HCT116 (cell line): Measurements from ENCODE around the gene KANK3. TPM values are rescaled to one million over a fixed set of nuclear protein-coding genes. Genes with fewer than 3 reads are reported as not detected.

Experiments
- ATAC-seq: fragments of 200-7000 bp; cut with Tn5 transposase; 2 replicates; pipeline ENCODE4 v1.9.1; 2020; ENCODE audit warnings: mild to moderate bottlenecking, moderate library complexity
- BruUV-seq: library from RNA; stranded (reverse); fragments of 400-500 nt; replicated peaks from 2 replicates; lab custom pipeline; 2021; lab: Mats Ljungman, UMichigan
- CTCF ChIA-PET: fragments of 300-600 bp; sonication (Branson Sonifier 250); formaldehyde crosslinking; loops from one replicate; lab custom pipeline; 2021; ENCODE audit warnings: antibody characterized with exemption; lab: Charles Lee
- POLR2A ChIA-PET: fragments of 300-600, 350-600 bp; sonication (Branson Sonifier 250); formaldehyde crosslinking; loops from one replicate; lab custom pipeline; 2021; ENCODE audit warnings: antibody characterized with exemption; lab: Charles Lee
- RAD21 ChIA-PET, 2 experiments: fragments of 300-600 bp; sonication (Branson Sonifier 250); formaldehyde crosslinking; loops; one replicate each; lab custom pipeline; 2023; ENCODE audit warnings: low total read pairs in 2 of 2; ENCODE audit not compliant: uncharacterized antibody in 2 of 2, unreplicated experiment in 2 of 2, low non-redundant PET in 1 of 2; lab: Charles Lee
- DNase-seq: peaks from one replicate; pipeline ENCODE4 v3.0.0-alpha.2; 2010; ENCODE audit warnings: low read depth, low spot score
- H2AFZ ChIP-seq: fragments of 200-600 bp; shearing (Covaris generic), sonication (generic); 2 replicates; pipeline ENCODE4 v1.6.1; 2017; ENCODE audit warnings: low read depth, mixed run types, mixed read lengths, antibody characterized with exemption, low read length; ENCODE audit not compliant: poor library complexity, severe bottlenecking
- H3K27ac ChIP-seq: 2 replicates; pipeline ENCODE4 v1.5.1; 2012; ENCODE audit warnings: low read depth, low read length
- H3K27me3 ChIP-seq: fragments of 200-600 bp; sonication (generic); 2 replicates; pipeline ENCODE4 v1.6.1; 2016; ENCODE audit warnings: mixed run types, low read length, mixed read lengths; ENCODE audit not compliant: insufficient read depth
- H3K36me3 ChIP-seq, 2 experiments: fragments of 200-500 bp in 1 of 2; fragments of 200-600 bp in 1 of 2; sonication (Bioruptor generic) in 1 of 2; sonication (generic) in 1 of 2; 2 replicates each; pipeline versions ENCODE4 v1.5.1 to v1.6.1; 2014 to 2016; ENCODE audit warnings: low read length in 2 of 2, inconsistent platforms in 1 of 2, mixed read lengths in 1 of 2, mixed run types in 1 of 2; ENCODE audit not compliant: insufficient read depth in 2 of 2, control insufficient read depth in 1 of 2
- H3K4me1 ChIP-seq, 2 experiments: fragments of 200-600 bp in 1 of 2; sonication (generic) in 1 of 2; 2 replicates each; pipeline versions ENCODE4 v1.5.1 to v1.6.1; 2012 to 2017; ENCODE audit warnings: low read length in 2 of 2, inconsistent platforms in 1 of 2, mild to moderate bottlenecking in 1 of 2, mixed read lengths in 1 of 2, mixed run types in 1 of 2, moderate library complexity in 1 of 2; ENCODE audit not compliant: insufficient read depth in 2 of 2, control insufficient read depth in 1 of 2
- H3K4me2 ChIP-seq: fragments of 200-600 bp; sonication (generic); 2 replicates; pipeline ENCODE4 v1.6.1; 2017; ENCODE audit warnings: mixed run types, low read length, mixed read lengths
- H3K4me3 ChIP-seq, 2 experiments: fragments of 200-600 bp in 1 of 2; sonication (generic) in 1 of 2; replicated peaks in 1 of 2; 2 replicates each; pipeline ENCODE4 v1.5.1; 2011 to 2016; ENCODE audit warnings: low read length in 2 of 2, control low read depth in 1 of 2, low read depth in 1 of 2, mild to moderate bottlenecking in 1 of 2, mixed read lengths in 1 of 2, mixed run types in 1 of 2
- H3K79me2 ChIP-seq: fragments of 200-600 bp; sonication (generic); 2 replicates; pipeline ENCODE4 v1.6.1; 2017; ENCODE audit warnings: mild to moderate bottlenecking, mixed run types, low read length, moderate library complexity, mixed read lengths; ENCODE audit not compliant: insufficient read depth
- H3K9ac ChIP-seq: fragments of 200-600 bp; sonication (generic); 2 replicates; pipeline ENCODE4 v1.6.1; 2016; ENCODE audit warnings: low read length, mixed read lengths
- H3K9me2 ChIP-seq: fragments of 200-600 bp; sonication (generic), shearing (Covaris generic); 2 replicates; pipeline ENCODE4 v1.6.1; 2017; ENCODE audit warnings: mixed run types, mild to moderate bottlenecking, moderate library complexity; ENCODE audit not compliant: insufficient read depth
- H3K9me3 ChIP-seq, 2 experiments: fragments of 200-500 bp in 1 of 2; fragments of 200-600 bp in 1 of 2; sonication (Bioruptor generic) in 1 of 2; sonication (generic) in 1 of 2; 2 replicates each; pipeline ENCODE4 v1.6.1; 2014 to 2017; ENCODE audit warnings: low read length in 2 of 2, mixed read lengths in 2 of 2, inconsistent platforms in 1 of 2, low read depth in 1 of 2, mild to moderate bottlenecking in 1 of 2, mixed run types in 1 of 2, moderate library complexity in 1 of 2; ENCODE audit not compliant: control insufficient read depth in 1 of 2, insufficient read depth in 1 of 2
- H4K20me1 ChIP-seq: fragments of 200-600 bp; sonication (generic), shearing (Covaris generic); 2 replicates; pipeline ENCODE4 v1.6.1; 2017; ENCODE audit warnings: mixed run types, mild to moderate bottlenecking, moderate library complexity; ENCODE audit not compliant: insufficient read depth
- CTCF ChIP-seq, 3 experiments: fragments of 200-600 bp in 1 of 3; sonication (generic) in 1 of 3; IDR thresholded peaks in 2 of 3; conservative IDR thresholded peaks in 1 of 3; 2 replicates each; pipeline ENCODE4 v1.5.1; 2012 to 2017; ENCODE audit warnings: low read depth in 2 of 3, low read length in 2 of 3, antibody characterized with exemption in 1 of 3, borderline replicate concordance in 1 of 3, control low read depth in 1 of 3, mild to moderate bottlenecking in 1 of 3, mixed read lengths in 1 of 3, mixed run types in 1 of 3, moderate library complexity in 1 of 3; ENCODE audit not compliant: insufficient read depth in 1 of 3
- FOSL1 ChIP-seq: IDR thresholded peaks from 2 replicates; pipeline ENCODE4 v1.6.1; 2012; ENCODE audit warnings: low read depth
- MAX ChIP-seq: IDR thresholded peaks from 2 replicates; pipeline ENCODE4 v1.6.1; 2012
- RAD21 ChIP-seq: IDR thresholded peaks from 2 replicates; pipeline ENCODE4 v1.6.1; 2012; ENCODE audit warnings: low read depth, mild to moderate bottlenecking
- SIN3A ChIP-seq: IDR thresholded peaks from 2 replicates; pipeline ENCODE4 v1.6.1; 2012; ENCODE audit warnings: low read depth
- TCF7L2 ChIP-seq: IDR thresholded peaks from 2 replicates; pipeline ENCODE4 v1.7.0; 2011; ENCODE audit warnings: borderline replicate concordance, inconsistent platforms; ENCODE audit not compliant: insufficient read depth, insufficient read length; ENCODE audit errors: extremely low read depth
- ZBTB33 ChIP-seq: IDR thresholded peaks from 2 replicates; pipeline ENCODE4 v1.6.1; 2011; ENCODE audit warnings: mild to moderate bottlenecking, low read length, moderate library complexity; ENCODE audit not compliant: insufficient replicate concordance; ENCODE audit errors: extremely low read depth
- ZNF274 ChIP-seq: fragments of 200-500 bp; sonication (Bioruptor generic); IDR thresholded peaks from 2 replicates; pipeline ENCODE4 v1.6.1; 2014; ENCODE audit warnings: mild to moderate bottlenecking, low read depth, low read length, inconsistent platforms
- intact Hi-C: fragments of 100-400 bp; cut with micrococcal nuclease; formaldehyde crosslinking; loops from 2 replicates; pipeline ENCODE4 v1.10.0; 2022
- total RNA-seq: library from RNA; stranded (reverse); gene quantifications from one replicate; pipeline ENCODE4 v1.2.1, GENCODE V29; 2021; ENCODE audit not compliant: unreplicated experiment

Gene KANK3
- total RNA-seq, 1 experiment from 2014 or later: 21.7 TPM

- TF ChIP-seq SIN3A (no peak), TCF7L2 (no peak), ZNF274 (no peak), CTCF (IDR thresholded peaks at IDR 0.05 in 2 of 3, conservative IDR thresholded peaks at IDR 0.05 in 1 of 3; ENCODE audit: borderline replicate concordance in 1 of 3, insufficient read depth in 1 of 3, low read depth in 2 of 3, low read length in 2 of 3) (no peak), MAX (no peak; the same call in 1 of the 2 replicates), ZBTB33 (no peak), FOSL1 (no peak), RAD21 (no peak)
- ATAC-seq (no peak), DNase-seq (no peak)
- Histone ChIP-seq H3K4me1 (peaks cover 34 to 58% of the 10 kb centered on the region in 2 experiments), H3K9ac (peak overlapping the region; percentile 20; the same call in 1 of the 2 replicates), H3K4me2 (peak overlapping the region; percentile 68), H3K4me3 (peak overlapping the region in 1 of 2 experiments; percentile 20; a peak in 2 of 4 replicates), H4K20me1 (no peaks in the 10 kb centered on the region), H3K9me2 (no peaks in the 10 kb centered on the region), H3K9me3 (no peaks in the 10 kb centered on the region), H3K36me3 (no peaks in the 10 kb centered on the region; a peak in 2 of 4 replicates), H2AFZ (no peak overlapping the region), H3K27ac (no peak overlapping the region; the same call in 1 of the 2 replicates), H3K79me2 (no peaks in the 10 kb centered on the region), H3K27me3 (no peaks in the 10 kb centered on the region)
- CTCF ChIA-PET: no interaction called here
- BruUV-seq: no TSS peak
- POLR2A ChIA-PET: interaction anchor here (1.7 to 2.1 kb wide), 2 partner anchors 10 to 23 kb away, joined by 6 to 8 read pairs; partner anchors contain the start of gene RAB11B
- RAD21 ChIA-PET: interaction anchor here in 1 of 2 experiments (0.6 kb wide), 1 partner anchor 1642 kb away, joined by 4 read pairs; no protein-coding TSS in a partner anchor
- intact Hi-C loops: no loop called here
Measured at GRCh38 chr19:8366961-8367326, 23.9 kb upstream of the KANK3 start.
